Testis (tissue), 2 donors: ENCODE data around the gene SPARC.

ENCODE experiments used
- CTCF ChIP-seq, 3 experiments: fragments of 450-650 bp in 2 of 3; fragments of 200-600 bp in 1 of 3; sonication (generic) in 1 of 3; IDR thresholded peaks; one replicate each; pipeline ENCODE4 v1.5.1; 2016 to 2019; ENCODE audit warnings: antibody characterized with exemption in 3 of 3, mild to moderate bottlenecking in 2 of 3, moderate library complexity in 1 of 3
- POLR2A ChIP-seq: fragments of 450-650 bp; IDR thresholded peaks from one replicate; pipeline ENCODE4 v1.6.1; 2017; ENCODE audit warnings: antibody characterized with exemption, mild to moderate bottlenecking, moderate library complexity

- TF ChIP-seq CTCF (IDR thresholded peaks at IDR 0.05) (no peak), POLR2A (no peak)
Measured at GRCh38 chr5:151643388-151643787, 43.3 kb downstream of the SPARC start.
